ENCODE results near the gene TUBA3D. TPM values are rescaled to one million over a fixed set of nuclear protein-coding genes. Genes with fewer than 3 reads are reported as not detected.
"Not testable (repeated sequence)": the region's sequence is repeated elsewhere in the genome, so short reads cannot be mapped to it uniquely, and the experiment has no call there.

The TUBA3D gene
- total RNA-seq, 1 experiment from 2014 or later, result not detected

DNA sequence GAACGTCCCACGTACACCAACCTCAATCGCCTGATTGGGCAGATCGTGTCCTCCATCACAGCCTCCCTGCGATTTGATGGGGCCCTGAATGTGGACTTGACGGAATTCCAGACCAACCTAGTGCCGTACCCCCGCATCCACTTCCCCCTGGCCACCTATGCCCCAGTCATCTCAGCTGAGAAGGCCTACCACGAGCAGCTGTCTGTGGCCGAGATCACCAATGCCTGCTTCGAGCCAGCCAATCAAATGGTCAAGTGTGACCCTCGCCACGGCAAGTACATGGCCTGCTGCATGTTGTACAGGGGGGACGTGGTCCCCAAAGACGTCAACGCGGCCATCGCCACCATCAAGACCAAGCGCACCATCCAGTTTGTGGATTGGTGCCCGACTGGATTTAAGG, 4.4 kb downstream of the TUBA3D start:
- intact Hi-C loops (cut with micrococcal nuclease; ENCODE audit: unreplicated experiment); BruUV-seq (replicated peaks); CTCF ChIA-PET: not testable (repeated sequence)

DNA sequence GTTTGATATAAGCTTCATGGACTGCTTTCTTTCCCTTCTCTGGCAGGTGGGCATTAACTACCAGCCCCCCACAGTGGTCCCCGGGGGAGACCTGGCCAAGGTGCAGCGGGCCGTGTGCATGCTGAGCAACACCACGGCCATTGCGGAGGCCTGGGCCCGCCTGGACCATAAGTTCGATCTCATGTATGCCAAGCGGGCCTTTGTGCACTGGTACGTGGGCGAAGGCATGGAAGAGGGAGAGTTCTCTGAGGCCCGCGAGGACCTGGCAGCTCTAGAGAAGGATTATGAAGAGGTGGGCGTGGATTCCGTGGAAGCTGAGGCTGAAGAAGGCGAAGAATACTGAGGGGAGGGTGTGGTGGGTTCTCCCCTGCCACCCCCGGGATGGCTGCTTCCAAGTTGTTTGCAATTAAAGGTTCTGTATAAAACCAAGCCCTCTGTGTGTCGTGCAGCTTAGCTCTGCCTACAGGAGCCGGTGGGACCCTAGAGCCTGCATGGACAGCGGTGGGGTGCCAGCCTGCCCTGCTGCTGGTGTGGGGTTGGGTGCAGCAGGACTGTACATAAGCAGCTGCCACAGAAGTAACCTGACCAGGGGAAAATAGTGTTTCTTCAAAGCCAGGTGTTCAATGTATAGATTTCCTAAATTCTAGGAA, 6.7 kb downstream of the TUBA3D start:
- CTCF ChIA-PET; in situ Hi-C loops (cut with HindIII; ENCODE audit: low pct_unique_long_range_greater_than_20kb, low sequenced_read_pairs): not testable (repeated sequence)

More for the DNA sequence above, 4.4 kb downstream of the TUBA3D start:
- POLR2A ChIA-PET; H3K4me3 ChIP-seq (ENCODE audit: low read depth in 2 of 2, low read length in 2 of 2); H3K4me1 ChIP-seq (ENCODE audit: control insufficient read depth, insufficient read depth, low read length); in situ Hi-C loops (cut with HindIII; ENCODE audit: low pct_unique_long_range_greater_than_20kb, low sequenced_read_pairs); H3K9me3 ChIP-seq (ENCODE audit: control insufficient read depth, insufficient read depth, low read depth, low read length); H3K27me3 ChIP-seq (ENCODE audit: control insufficient read depth, insufficient read depth, low read length); H3K27ac ChIP-seq (ENCODE audit: low read length); DNase-seq (ENCODE audit: low read depth, low spot score); ATAC-seq; H3K36me3 ChIP-seq (ENCODE audit: control insufficient read depth, insufficient read depth, low read length): not testable (repeated sequence)

DNA sequence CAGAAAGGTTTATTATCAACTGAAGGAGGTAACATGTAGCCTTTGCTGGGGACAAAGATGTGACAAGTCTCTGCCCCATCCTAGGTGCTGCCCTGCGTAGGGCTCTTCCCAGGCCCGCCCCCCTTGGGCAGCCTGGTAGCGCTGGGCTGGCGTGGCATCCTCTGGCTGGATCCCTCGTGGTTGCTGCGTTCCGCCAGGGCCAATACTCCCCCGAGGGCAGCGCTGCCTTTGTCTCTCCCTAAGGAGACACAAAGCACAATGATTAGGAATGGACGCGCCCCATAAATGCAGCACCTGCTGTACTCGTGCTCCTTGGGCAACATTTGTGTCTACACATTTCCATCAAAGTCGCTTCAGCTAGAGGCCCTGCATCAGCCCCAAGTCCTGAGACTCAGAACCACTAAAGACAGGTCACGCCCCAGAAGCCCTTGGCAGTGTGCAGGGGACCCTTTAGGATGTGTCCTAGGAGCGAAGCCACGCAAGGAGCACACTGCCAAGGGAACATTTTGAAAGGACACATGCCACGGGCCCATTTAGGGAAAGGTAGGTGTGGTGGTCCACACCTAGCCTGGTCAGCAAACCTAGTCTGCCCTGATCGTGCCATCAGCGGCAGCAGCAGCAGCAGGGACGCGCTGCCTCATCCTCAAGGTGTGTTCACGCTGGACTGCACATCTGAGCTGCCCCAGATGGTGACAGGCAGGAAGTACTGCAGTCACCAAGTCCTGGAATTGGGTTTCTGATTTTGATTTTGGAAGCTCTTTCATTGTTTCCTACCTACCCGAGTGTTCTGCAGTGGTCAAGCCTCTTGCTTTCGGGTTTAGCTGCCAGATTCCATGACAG, 8.3 kb downstream of the TUBA3D start:
- CTCF ChIA-PET; H3K9me3 ChIP-seq (ENCODE audit: control insufficient read depth, insufficient read depth, low read depth, low read length); H3K27me3 ChIP-seq (ENCODE audit: control insufficient read depth, insufficient read depth, low read length); POLR2A ChIA-PET; H3K4me1 ChIP-seq (ENCODE audit: control insufficient read depth, insufficient read depth, low read length); DNase-seq (ENCODE audit: low read depth, low spot score); ATAC-seq; in situ Hi-C loops (cut with HindIII; ENCODE audit: low pct_unique_long_range_greater_than_20kb, low sequenced_read_pairs); H3K4me3 ChIP-seq (ENCODE audit: low read depth in 2 of 2, low read length in 2 of 2); H3K27ac ChIP-seq (ENCODE audit: low read length); H3K36me3 ChIP-seq (ENCODE audit: control insufficient read depth, insufficient read depth, low read length); BruUV-seq (replicated peaks); intact Hi-C loops (cut with micrococcal nuclease; ENCODE audit: unreplicated experiment): not testable (repeated sequence)

More for the DNA sequence above, 6.7 kb downstream of the TUBA3D start:
- H3K27ac ChIP-seq (ENCODE audit: low read length); POLR2A ChIA-PET; H3K36me3 ChIP-seq (ENCODE audit: control insufficient read depth, insufficient read depth, low read length); H3K4me1 ChIP-seq (ENCODE audit: control insufficient read depth, insufficient read depth, low read length); H3K4me3 ChIP-seq (ENCODE audit: low read depth in 2 of 2, low read length in 2 of 2); H3K27me3 ChIP-seq (ENCODE audit: control insufficient read depth, insufficient read depth, low read length); BruUV-seq (replicated peaks); H3K9me3 ChIP-seq (ENCODE audit: control insufficient read depth, insufficient read depth, low read depth, low read length); ATAC-seq; intact Hi-C loops (cut with micrococcal nuclease; ENCODE audit: unreplicated experiment); DNase-seq (ENCODE audit: low read depth, low spot score): not testable (repeated sequence)

DNA sequence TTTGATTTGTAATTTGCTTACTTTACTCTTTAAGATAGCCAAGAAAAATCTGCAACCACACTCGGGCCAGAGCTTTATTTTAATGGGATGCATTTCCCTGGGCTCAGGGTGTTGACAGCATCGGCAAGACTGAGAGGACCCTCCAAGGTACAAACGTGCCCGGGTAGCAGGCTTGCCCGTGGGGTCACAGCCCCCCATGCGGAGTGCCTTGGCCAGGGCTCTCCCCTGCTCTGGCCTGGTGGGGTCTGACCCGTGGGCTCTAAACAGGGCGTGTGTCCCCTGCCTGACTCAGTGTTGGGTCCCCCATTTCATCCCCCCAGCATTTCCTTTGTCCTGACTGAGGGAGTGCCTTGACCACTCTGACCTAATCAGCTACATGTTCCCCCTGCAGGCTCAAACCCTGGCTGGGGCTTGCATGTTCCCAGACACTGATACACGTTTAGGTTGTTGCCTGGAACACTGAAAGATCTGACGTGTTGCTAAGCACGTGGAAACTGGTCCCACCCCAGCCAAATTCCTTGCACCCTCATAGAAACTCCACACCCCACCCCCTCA, 9.1 kb downstream of the TUBA3D start:
- POLR2A ChIA-PET; H3K9me3 ChIP-seq (ENCODE audit: control insufficient read depth, insufficient read depth, low read depth, low read length); ATAC-seq; H3K4me1 ChIP-seq (ENCODE audit: control insufficient read depth, insufficient read depth, low read length); H3K27ac ChIP-seq (ENCODE audit: low read length); intact Hi-C loops (cut with micrococcal nuclease; ENCODE audit: unreplicated experiment); in situ Hi-C loops (cut with HindIII; ENCODE audit: low pct_unique_long_range_greater_than_20kb, low sequenced_read_pairs); CTCF ChIA-PET; DNase-seq (ENCODE audit: low read depth, low spot score); H3K36me3 ChIP-seq (ENCODE audit: control insufficient read depth, insufficient read depth, low read length); H3K27me3 ChIP-seq (ENCODE audit: control insufficient read depth, insufficient read depth, low read length); H3K4me3 ChIP-seq (ENCODE audit: low read depth in 2 of 2, low read length in 2 of 2); BruUV-seq (replicated peaks): not testable (repeated sequence)

DNA sequence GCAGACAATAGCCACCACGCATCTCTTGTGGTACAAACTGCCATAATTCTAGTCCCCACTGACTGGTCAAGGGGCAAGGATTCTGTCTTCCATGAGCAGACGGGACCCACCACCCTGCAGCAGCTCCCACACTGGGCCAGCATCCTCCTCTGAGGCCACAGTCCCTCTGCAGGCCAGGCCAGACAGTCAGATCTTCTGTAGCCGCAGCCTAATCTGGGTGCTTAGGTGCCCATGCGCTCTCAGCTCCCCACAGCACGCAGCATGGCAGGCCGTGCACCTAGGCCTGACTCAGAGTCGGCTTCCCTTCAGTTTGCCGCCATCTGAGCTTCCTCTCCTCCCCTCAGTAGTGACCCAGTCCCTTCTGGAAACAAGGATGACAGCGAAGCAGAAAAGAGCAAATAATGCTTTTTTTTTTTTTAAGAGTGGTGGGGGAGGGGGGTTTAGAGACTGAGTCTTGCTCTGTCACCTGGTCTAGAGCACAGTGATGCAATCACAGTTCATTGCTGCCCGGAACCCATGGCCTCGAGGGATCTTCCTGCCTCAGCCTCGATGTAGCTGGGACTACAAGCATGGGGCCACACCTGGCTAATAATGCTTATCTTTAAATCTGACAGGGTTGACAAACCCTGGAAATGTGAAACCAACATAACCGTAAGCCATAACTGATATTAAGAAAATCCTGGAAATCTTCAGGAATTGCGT, 10.4 kb downstream of the TUBA3D start:
- DNase-seq (ENCODE audit: low read depth, low spot score); H3K9me3 ChIP-seq (ENCODE audit: control insufficient read depth, insufficient read depth, low read depth, low read length); BruUV-seq (replicated peaks); H3K27me3 ChIP-seq (ENCODE audit: control insufficient read depth, insufficient read depth, low read length); POLR2A ChIA-PET; ATAC-seq; H3K4me3 ChIP-seq (ENCODE audit: low read depth in 2 of 2, low read length in 2 of 2); H3K36me3 ChIP-seq (ENCODE audit: control insufficient read depth, insufficient read depth, low read length); H3K27ac ChIP-seq (ENCODE audit: low read length); H3K4me1 ChIP-seq (ENCODE audit: control insufficient read depth, insufficient read depth, low read length); intact Hi-C loops (cut with micrococcal nuclease; ENCODE audit: unreplicated experiment); in situ Hi-C loops (cut with HindIII; ENCODE audit: low pct_unique_long_range_greater_than_20kb, low sequenced_read_pairs): not testable (repeated sequence)
- CTCF ChIA-PET, result interaction anchor here (0.7 kb wide), 1 partner anchor 930 kb away, joined by 3 read pairs; no protein-coding TSS in a partner anchor
